DMS53 treated with DMSO at 0.1 percent for 48 hours (cell line): Measurements from ENCODE around the gene MAP2.

Experiments
- DNase-seq: peaks from one replicate; lab custom pipeline; 2025; ENCODE audit not compliant: unreplicated experiment; lab: John Stamatoyannopoulos, UW

Gene MAP2

DNA sequence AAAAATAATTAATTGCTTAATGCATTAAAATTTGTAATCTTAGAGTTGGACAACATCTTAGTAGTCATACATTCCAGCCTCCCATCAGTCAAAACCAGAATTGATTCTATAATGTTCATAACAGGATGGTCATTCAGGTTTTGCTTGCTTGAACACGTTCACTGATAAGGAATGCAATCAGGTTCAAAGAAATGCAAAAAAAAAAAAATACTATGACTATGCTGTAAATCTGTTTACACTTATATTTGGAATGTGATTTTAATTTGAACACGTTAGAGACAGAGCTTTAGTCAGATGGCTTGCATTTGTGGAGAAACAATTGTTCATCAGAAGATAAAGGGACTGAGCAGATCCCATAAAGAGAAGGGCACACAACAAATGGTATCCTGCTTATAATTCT lies 216.5 kb downstream of the MAP2 start:
- DNase-seq: no peak

DNA sequence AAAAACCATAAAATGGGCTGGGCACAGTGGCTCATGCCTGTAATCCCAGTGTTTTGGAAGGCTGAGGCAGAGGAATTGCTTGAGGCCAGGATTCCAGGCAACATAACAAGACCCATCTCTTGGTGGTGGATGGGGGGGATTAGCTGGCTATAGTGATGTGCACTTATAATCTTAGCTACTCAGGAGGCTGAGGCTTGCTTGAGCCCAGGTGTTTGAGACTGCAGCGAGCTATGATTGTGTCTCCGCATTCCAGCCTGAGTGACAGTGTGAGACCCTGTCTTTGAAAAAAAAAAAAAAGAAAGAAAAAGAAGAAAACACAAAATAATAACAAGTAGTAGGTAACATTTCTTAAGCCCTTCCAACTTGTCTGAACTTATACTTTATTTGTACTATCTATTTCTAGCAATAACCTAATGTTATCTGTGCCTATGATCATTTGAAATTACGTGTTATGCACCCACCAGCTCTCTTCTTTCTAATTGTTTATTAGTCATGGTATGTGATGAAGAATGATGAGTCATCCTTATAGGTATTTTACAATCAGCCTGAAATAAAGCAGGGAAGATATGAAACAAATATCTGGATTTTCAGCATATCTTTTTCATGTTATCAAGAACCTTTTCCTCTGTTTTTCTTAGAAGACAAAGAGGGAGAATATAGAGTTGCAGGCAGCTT lies 218.4 kb downstream of the MAP2 start:
- DNase-seq: no peak

DNA sequence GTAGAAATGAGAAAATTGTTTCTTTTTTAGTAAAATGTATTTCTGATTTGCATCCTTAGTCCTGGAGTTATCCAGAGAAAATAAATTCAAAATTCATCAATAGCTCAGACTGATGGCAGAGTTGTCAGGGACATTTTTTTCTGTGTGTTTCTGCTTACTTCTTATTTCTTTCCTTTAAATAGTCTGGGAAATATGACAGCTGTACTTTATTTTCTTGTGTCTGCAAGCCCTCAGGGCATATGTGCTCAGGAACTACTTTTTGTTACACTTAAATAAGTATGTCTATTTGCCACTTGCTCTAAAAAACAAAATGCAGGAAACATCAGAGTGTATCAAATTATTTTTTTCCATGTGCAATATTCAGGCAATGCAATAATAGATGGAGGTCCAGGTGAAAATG lies 221.0 kb downstream of the MAP2 start:
- no peak for DNase-seq

DNA sequence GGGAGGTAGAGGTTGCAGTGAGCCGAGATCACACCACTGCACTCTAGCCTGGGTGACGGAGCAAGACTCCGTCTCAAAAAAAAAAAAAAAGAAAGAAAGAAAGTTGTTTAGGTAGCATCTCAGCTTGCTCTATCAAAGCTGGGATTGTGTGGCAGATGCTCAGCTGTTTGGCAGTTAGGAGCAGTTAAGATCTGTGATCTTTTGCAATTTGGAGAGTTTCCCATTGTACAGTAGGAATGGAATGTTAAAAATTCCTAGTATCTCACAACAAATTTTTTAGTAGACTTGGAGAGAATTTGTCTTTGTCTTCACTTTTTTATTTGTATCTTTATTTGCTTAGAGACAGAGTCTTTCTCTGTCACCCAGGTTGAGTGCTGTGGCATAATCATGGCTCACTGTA lies 224.9 kb downstream of the MAP2 start:
- no peak for DNase-seq

DNA sequence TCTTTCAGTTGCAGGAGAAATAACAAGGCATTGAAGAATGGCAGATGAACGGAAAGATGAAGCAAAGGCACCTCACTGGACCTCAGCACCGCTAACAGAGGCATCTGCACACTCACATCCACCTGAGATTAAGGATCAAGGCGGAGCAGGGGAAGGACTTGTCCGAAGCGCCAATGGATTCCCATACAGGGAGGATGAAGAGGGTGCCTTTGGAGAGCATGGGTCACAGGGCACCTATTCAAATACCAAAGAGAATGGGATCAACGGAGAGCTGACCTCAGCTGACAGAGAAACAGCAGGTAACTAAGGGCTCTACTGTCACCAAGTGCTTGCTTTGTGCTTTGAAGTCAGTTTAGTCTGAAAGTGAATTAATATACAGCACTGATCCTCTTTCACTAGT lies 229.3 kb downstream of the MAP2 start:
- no peak for DNase-seq

DNA sequence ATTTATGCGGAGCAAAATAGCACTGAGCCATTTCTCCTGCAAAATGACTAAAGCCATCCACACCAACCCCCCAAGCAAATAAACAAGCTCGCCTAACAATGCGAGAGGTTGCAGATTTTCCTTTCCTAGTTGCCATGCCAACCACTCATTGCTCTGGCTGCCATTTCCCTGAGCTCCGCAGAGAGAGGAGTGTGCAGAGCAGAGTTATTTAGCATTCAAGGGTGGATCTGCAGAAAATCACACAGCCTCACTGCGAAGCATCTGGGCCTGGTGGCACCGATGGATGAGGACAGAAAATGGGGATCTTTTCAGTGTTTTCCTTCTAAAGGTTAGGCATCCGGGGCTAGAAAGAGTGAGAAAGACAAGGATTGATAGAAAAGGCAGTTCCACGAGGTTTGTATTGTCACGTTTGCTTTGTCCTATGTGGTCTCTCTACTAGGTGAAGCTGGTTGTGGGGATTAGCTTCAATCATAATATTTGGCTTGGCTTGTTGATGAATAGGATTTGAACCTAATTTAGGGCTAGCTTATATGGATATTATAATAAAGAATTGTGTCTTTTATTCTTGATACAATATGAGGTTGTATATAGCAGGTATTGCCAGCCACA lies 237.5 kb downstream of the MAP2 start:
- DNase-seq: no peak

DNA sequence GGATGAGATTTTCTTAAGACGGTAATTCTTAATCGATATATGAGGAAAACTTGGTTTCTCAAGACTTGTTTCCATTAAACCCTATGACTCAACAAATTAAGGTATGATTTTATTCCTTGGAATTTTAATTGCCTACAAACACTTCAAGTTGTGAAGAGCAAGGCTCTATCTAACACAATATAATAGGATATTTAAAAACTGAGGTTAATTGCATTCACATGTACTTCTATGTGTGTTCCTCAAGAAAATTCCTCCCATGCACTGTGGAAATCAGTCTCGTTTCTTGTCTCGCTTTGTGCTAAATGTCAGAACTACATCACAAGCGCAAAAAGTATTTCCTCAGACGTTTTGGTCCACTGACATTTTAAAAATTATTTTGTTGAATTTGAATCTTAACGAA lies 238.2 kb downstream of the MAP2 start:
- DNase-seq: no peak

DNA sequence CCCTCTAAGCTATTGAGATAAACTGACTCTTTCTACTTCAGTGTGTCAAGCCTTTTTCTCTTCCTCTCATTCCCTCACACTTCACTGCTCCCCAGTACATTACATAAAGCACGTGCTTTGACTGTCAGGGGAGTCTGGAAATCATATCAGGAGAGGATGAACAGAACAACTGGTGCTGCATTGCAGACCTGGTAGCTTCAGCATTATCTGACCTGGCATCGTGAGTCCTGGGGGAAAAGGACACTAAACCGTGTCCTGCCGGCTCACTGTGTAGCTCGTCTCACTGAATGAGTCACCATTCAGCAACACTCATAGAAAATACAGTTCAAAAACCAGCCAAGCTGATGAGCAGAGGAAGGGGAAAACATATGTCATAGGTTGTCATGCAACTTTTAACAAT lies 239.3 kb downstream of the MAP2 start:
- DNase-seq: no peak

DNA sequence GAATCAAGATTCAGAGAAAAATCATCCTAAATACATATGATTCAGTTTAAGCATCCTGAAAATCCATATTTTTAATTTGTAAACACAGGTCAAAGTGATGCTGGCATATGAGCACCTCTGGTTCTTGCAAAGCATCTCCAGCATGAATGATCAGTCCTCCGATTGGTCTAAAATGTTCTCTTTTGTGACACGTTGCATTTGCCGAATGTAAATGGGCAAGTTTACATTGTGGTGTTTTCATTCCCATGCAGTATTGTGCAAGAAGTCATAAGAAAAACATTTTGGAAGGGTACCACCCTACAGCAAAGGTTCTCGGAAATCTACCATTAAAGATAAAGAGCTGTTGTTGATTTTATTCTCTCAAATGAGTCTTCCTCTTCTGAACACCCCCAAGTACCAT lies 239.8 kb downstream of the MAP2 start:
- DNase-seq: no peak

DNA sequence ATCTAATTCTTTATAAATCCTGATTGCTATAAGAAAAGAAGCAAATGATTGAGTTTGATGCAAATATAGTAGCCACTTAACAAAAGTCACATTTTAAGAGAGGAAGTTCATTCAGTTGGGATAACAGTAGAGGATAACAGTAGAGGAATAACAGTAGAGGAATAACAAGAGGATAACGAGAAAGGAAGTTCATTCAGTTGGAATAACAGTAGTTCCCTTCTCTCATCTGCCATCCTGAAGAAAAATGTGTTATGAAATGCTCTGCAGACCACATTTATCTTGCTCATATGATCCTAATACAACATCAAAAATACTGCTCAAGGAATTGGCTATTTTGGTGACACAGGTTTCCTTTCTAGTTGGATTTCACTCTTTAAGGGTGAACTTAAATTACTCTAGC lies 242.4 kb downstream of the MAP2 start:
- no peak for DNase-seq

DNA sequence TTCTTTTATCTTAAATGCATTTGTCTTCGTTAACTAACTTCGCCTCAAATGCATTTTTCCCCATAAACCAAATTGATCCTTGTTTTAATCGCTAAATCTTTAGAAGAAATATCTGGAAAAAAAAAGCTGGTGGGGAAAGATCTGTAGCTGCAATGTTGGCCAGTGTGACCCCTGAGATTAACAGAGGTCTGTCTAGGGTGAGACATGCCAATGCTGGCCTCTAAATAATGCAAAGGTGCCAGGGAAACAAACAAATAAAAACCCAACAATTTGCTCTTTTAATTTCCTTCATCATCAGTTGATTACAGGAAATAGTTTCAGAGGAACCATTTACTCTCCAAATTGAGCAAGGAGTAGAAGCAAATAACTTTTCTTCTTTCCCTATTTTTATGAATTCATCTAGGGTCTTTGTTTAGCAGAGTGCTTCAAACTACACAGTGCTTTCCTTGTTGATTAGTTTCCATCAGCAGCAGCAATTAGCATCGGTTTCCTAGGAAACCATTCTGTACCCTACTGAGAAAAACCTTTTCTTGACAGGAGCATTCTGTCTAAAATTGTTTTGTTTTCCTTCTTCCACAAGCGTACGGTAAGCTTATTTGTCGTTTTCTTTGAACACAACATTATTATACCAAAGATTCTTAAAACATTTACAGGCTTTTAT lies 247.3 kb downstream of the MAP2 start:
- no peak for DNase-seq

DNA sequence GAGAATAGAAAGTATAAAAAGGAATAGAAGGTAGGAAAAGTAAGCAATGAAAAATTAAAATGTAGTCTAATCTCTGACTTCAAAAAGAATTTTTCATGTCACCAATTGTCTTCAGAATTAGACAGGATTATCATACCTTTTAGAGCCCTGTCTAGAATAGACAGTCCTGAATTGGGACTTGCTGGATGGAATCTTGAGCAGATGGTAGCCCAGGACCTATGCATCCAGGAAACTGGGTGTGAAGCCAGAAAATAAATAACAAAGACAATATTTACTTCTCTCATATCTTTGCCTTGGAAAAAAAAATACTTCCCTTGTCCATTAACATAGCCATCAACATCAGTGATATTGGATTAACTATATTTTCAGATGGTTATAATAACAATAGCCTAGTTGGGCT lies 250.0 kb downstream of the MAP2 start:
- DNase-seq: no peak

DNA sequence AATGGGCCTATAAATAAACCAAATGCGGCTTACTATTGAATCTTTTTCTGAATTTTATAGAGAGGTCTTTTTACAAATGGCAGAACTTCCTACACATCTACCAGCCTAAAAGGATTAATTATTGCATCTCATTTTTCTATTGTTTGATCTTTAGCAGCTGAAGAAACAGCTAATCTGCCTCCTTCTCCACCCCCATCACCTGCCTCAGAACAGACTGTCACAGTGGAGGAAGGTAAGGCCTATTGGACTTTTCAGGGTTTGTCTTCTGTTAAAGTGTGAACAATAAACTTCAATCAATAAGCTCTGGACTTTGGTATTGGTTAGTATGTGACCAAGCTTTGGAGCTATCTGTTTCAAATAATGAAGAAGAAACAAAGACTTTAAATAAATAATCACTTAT lies 256.7 kb downstream of the MAP2 start:
- no peak for DNase-seq

DNA sequence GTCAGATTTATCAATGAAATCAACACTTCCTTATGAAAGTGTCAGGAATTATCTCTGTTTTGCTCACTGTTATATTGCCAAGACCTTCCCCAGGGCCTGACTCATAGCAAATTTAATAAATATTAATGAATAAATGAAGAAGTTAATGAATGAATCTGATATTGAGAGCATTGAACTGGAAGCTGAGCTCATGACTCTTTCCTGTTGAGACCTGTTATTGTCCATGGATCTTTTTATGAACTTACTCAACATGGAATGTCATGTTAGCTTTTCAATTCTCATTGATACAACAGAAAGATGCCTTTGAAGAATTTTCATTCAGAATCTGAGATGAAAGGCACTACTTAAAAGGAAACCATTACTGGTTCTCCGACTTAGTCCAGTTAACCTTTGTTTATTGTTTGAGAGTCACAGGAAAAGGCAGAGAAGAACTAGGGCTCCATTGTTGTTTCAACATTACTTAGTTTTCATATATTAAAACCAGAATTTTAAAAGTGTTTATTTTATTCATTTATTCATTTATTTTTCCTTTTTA lies 257.4 kb downstream of the MAP2 start:
- DNase-seq: no peak

DNA sequence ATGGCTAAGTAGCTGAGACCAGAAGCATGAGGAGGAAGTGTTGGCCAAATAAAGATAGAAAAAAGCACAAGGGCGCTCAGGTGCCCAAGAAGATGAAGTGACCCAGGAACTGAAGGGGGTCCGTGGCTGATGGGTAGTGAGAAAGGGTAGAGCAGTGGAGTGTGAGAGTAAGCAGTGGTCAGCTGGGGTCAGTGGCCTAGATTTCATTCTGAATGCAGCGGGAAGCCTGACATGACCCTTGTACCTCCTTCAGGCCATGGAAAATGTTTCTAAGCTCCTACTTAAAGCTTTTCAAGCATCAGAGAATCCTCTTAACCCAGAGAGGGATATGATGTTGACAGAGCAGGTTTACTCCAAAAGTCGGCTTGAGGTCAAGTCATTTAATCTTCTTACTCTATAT lies 258.8 kb downstream of the MAP2 start:
- no peak for DNase-seq

DNA sequence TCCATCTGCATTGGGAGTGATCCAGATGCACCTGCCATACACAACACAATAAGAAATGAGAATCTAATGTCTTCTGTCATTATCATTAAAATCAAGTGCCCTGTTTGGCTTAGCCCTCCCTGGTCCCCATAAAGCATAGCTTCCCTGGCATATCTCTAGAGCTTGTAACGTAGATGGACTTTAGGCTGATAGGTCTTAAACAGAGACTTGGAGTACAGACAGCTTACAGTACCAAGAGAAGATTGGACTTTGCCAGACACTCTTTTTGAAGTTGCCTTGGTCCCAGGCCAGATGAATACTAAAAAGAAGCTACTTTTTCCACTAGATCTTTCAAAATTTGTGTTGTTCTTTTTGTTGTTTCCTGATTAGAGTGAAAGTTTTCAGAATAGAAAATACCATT lies 261.5 kb downstream of the MAP2 start:
- no peak for DNase-seq

DNA sequence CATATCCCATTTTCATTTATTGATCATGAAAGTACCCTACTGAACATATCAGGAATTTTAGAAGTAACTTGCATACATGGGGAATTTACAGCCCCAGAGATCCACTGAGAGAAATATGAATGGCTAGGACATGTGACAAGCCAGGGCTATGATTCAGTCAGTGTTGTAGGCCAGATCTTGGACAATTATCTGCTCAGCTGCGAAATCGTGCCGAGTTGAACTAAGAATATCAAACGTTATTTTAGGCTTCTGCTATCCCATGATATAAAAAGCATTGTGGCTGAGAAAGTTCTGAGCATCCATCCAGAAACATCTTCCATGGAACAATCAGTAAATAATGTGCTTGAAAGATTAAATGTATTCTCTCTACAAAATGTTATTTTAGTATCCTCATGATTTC lies 262.1 kb downstream of the MAP2 start:
- DNase-seq: no peak

DNA sequence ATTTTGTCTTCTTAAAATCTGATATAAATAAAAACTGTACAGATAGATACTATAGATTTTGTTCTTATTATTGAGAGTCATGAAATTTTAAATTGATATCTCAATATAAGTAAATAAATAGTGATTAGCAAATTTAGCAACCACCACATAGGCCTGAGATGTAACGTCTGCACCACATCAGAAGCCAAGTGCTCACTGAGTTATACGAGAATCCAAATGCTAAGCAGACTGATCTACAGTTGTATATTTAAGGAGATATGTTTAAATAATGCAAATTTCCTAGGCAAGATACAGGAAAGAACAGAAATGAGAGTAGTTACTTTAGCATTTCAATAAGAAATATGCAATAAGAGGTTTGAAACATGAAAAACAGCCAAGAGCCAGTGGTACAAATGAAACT lies 262.6 kb downstream of the MAP2 start:
- no peak for DNase-seq

DNA sequence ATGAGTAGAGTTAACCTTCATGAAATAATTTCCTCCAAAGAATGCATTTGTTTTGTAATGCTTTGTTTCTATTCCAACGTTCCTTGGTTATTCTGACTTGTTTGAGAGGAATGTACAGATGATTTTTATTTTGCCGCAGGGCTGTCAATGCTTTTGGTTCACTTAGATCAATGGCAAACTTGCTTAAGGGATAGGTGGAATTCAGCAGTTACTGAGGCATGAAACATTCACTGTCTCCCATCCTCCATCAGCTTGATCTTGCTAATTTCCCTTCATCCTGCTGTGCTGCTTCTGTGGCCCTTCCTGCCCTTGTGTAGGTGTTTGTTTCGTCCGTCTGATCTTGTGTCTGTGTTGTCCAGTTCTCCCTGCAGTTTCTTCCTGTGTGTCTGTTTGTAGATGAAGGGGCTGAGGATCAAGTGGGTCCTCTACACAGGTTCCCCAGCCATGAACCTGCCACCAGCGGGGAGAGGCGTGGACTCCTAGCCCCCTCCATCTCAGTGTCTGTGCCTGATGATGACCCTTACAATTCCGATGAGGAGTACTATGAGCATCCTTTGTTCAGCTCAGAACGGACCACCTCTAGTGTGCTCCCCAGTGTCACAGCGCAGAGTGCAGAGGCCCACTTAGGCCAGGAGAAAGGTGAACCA lies 263.6 kb downstream of the MAP2 start:
- no peak for DNase-seq

DNA sequence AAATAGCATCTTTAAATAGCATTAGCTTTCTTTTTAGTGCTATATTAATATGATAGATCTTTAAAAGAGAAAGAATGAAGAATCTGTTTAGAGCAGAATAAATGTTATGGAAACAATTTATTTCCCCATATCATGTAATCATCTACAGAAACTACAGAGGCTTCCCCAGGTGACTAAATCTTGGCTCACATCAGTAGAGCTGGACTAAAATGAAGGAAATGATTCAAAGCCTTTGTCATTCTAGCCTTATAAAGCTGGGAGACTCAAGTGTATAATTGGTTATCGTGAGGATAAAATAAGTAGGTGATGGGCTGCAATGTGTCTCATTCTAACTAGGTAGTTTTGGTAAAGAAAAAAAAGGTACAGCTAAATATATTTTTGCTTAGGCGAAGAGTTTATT lies 264.5 kb downstream of the MAP2 start:
- DNase-seq: no peak

DNA sequence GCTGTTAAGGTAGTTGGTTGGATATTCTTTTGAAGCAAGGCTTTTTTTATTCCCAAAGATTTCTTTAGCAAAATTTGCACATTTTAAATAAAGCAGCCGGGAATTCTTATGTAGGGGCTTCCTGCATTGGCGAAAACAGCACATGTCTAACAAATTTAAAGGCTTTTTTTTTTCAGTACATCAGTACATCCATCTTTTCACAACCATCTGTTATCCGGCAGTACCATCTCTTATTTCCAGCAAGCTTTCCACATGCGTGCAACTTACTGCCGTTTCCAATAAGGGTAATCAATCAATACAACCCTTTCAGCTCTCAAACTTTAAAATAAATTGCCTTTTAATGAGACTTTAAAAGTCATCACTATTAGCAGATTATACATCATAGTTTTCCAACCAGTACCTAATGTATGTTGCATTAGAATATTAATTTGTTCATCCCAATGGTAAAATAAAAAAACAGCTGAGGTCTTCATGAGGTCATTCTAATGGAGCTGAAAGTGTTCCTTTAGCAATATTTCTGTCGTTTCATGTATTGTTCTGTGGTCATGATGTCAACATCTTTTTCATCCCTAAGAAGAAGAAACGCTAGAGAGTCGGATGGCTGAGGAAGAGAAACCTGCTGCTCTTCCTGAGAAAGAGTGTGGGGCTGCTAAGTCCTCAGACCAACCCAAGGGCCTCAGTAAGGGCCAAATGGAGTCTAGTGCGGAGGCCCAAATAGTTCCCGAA lies 266.3 kb downstream of the MAP2 start:
- DNase-seq: no peak
